GM23338 (cell line): ENCODE results near the gene SLC39A11. TPM values are rescaled to one million over a fixed set of nuclear protein-coding genes. Genes with fewer than 3 reads are reported as not detected.

Source experiments
- ATAC-seq: fragments of 200-7000 bp; cut with Tn5 transposase; 3 replicates; pipeline ENCODE4 v1.9.1; 2020
- DNase-seq: peaks from one replicate; pipeline ENCODE4 v3.0.0-alpha.2; 2015; ENCODE audit warnings: low spot score
- H2AFZ ChIP-seq: fragments of 200-600 bp; sonication (generic); 2 replicates; pipeline ENCODE4 v1.8.0; 2016; ENCODE audit warnings: antibody characterized with exemption, mild to moderate bottlenecking, moderate library complexity
- H3F3A ChIP-seq: fragments of 200-600 bp; sonication (generic); replicated peaks from 2 replicates; pipeline ENCODE4 v1.8.0; 2017; ENCODE audit warnings: antibody characterized with exemption, mixed run types, low read depth
- H3K27ac ChIP-seq: fragments of 200-600 bp; sonication (generic); 2 replicates; pipeline ENCODE4 v1.6.1; 2016; ENCODE audit warnings: low read depth
- H3K27me3 ChIP-seq: fragments of 200-600 bp; sonication (generic); 2 replicates; pipeline ENCODE4 v1.8.0; 2016; ENCODE audit warnings: mild to moderate bottlenecking, mixed run types, moderate library complexity; ENCODE audit not compliant: insufficient read depth
- H3K36me3 ChIP-seq: fragments of 200-600 bp; sonication (generic); 2 replicates; pipeline ENCODE4 v1.8.0; 2016; ENCODE audit warnings: mild to moderate bottlenecking; ENCODE audit not compliant: insufficient read depth
- H3K4me1 ChIP-seq: fragments of 200-600 bp; sonication (generic); 2 replicates; pipeline ENCODE4 v1.8.0; 2016; ENCODE audit warnings: mild to moderate bottlenecking, moderate library complexity; ENCODE audit not compliant: insufficient read depth
- H3K4me2 ChIP-seq: fragments of 200-600 bp; sonication (generic); 2 replicates; pipeline ENCODE4 v1.7.1; 2017; ENCODE audit warnings: mixed run types
- H3K4me3 ChIP-seq: fragments of 200-600 bp; sonication (generic); 2 replicates; pipeline ENCODE4 v1.6.1; 2016; ENCODE audit warnings: mixed run types
- H3K79me2 ChIP-seq: fragments of 200-600 bp; sonication (generic); replicated peaks from 2 replicates; pipeline ENCODE4 v1.8.0; 2017; ENCODE audit warnings: mild to moderate bottlenecking; ENCODE audit not compliant: insufficient read depth
- H3K9me2 ChIP-seq: fragments of 200-600 bp; sonication (generic); 2 replicates; pipeline ENCODE4 v1.8.0; 2017; ENCODE audit not compliant: insufficient read depth
- H4K20me1 ChIP-seq: fragments of 200-600 bp; sonication (generic); replicated peaks from 2 replicates; pipeline ENCODE4 v1.8.0; 2017; ENCODE audit warnings: mild to moderate bottlenecking; ENCODE audit not compliant: insufficient read depth
- H3K27ac Mint-ChIP-seq: 2 replicates; pipeline ENCODE4 v1.8.0; 2020; ENCODE audit warnings: inconsistent platforms, mild to moderate bottlenecking, moderate library complexity, mixed read lengths
- H3K27me3 Mint-ChIP-seq: 3 replicates; pipeline ENCODE4 v1.8.0; 2022; ENCODE audit warnings: low read depth, mild to moderate bottlenecking, moderate library complexity, mixed read lengths, inconsistent platforms; ENCODE audit not compliant: insufficient read depth, poor library complexity
- H3K36me3 Mint-ChIP-seq: 3 replicates; pipeline ENCODE4 v1.8.0; 2021; ENCODE audit warnings: low read depth, mild to moderate bottlenecking, inconsistent platforms, moderate library complexity, mixed read lengths
- H3K4me1 Mint-ChIP-seq: 3 replicates; pipeline ENCODE4 v1.8.0; 2020; ENCODE audit warnings: mild to moderate bottlenecking, inconsistent platforms, mixed read lengths
- H3K4me3 Mint-ChIP-seq: 3 replicates; pipeline ENCODE4 v1.8.0; 2021; ENCODE audit warnings: moderate library complexity, mild to moderate bottlenecking, inconsistent platforms, mixed read lengths
- H3K9me3 Mint-ChIP-seq: 3 replicates; pipeline ENCODE4 v1.8.0; 2020; ENCODE audit warnings: moderate library complexity, mild to moderate bottlenecking, inconsistent platforms, mixed read lengths
- CREB1 ChIP-seq: fragments of 250-450 bp; sonication (Bioruptor Pico); IDR thresholded peaks from 2 replicates; pipeline ENCODE4 v1.5.0; 2020; ENCODE audit warnings: low read depth, mild to moderate bottlenecking, moderate library complexity
- EZH2 ChIP-seq: fragments of 200-600 bp; sonication (generic); IDR thresholded peaks from one replicate; pipeline ENCODE4 v1.8.0; 2017; ENCODE audit warnings: antibody characterized with exemption, mild to moderate bottlenecking, low read depth; ENCODE audit not compliant: unreplicated experiment
- EZH2phosphoT487 ChIP-seq: fragments of 200-600 bp; sonication (generic); IDR thresholded peaks from one replicate; pipeline ENCODE4 v1.8.1; 2018; ENCODE audit warnings: antibody characterized with exemption; ENCODE audit not compliant: unreplicated experiment
- JUNB ChIP-seq: IDR thresholded peaks from one replicate; pipeline ENCODE4 v1.6.1; 2016; ENCODE audit warnings: antibody characterized with exemption; ENCODE audit not compliant: unreplicated experiment
- NANOG ChIP-seq: IDR thresholded peaks from 2 replicates; pipeline ENCODE4 v1.6.1; 2016; ENCODE audit warnings: antibody characterized with exemption, borderline replicate concordance
- POLR2AphosphoS5 ChIP-seq: IDR thresholded peaks from 2 replicates; pipeline ENCODE4 v1.6.1; 2016; ENCODE audit warnings: antibody characterized with exemption, low read depth
- STAT1 ChIP-seq: IDR thresholded peaks from one replicate; pipeline ENCODE4 v1.6.1; 2016; ENCODE audit warnings: antibody characterized with exemption; ENCODE audit not compliant: unreplicated experiment
- ZNF114 ChIP-seq: fragments of 250-450 bp; sonication (Bioruptor Pico); IDR thresholded peaks from 2 replicates; pipeline ENCODE4 v1.5.0; 2020; ENCODE audit warnings: mild to moderate bottlenecking, moderate library complexity
- polyA plus RNA-seq: library from polyadenylated mRNA; unstranded; fragments of >200 nt; fragmentation: Nextera tagmentation; extraction: Ambion mirVana; gene quantifications from 2 replicates; pipeline ENCODE4 v1.2.1, GENCODE V29; 2016
- total RNA-seq: library from RNA; depleted of rRNA; stranded (reverse); fragments of >200 nt; shearing (Covaris generic); gene quantifications from 2 replicates; pipeline ENCODE4 v1.2.3, GENCODE V29; 2014
- TF ChIP-seq, protein P1 (sequence below): IDR thresholded peaks from one replicate; pipeline ENCODE4 v1.6.1; 2018; ENCODE audit warnings: antibody characterized with exemption; ENCODE audit not compliant: unreplicated experiment
- TF ChIP-seq, protein P2 (sequence below), 2 experiments: fragments of 200-600 bp in 1 of 2; sonication (generic) in 1 of 2; conservative IDR thresholded peaks; 2 replicates each; pipeline versions ENCODE4 v1.5.1 to v1.6.1; 2016 to 2017; ENCODE audit warnings: antibody characterized with exemption in 2 of 2, low read depth in 2 of 2, mild to moderate bottlenecking in 2 of 2, moderate library complexity in 1 of 2
- TF ChIP-seq, protein P3 (sequence below): IDR thresholded peaks from 2 replicates; pipeline ENCODE4 v1.6.1; 2016; ENCODE audit warnings: antibody characterized with exemption

The SLC39A11 gene
- total and polyA plus RNA-seq, 2 experiments from 2014 or later = 10.8 to 18.1 TPM

DNA sequence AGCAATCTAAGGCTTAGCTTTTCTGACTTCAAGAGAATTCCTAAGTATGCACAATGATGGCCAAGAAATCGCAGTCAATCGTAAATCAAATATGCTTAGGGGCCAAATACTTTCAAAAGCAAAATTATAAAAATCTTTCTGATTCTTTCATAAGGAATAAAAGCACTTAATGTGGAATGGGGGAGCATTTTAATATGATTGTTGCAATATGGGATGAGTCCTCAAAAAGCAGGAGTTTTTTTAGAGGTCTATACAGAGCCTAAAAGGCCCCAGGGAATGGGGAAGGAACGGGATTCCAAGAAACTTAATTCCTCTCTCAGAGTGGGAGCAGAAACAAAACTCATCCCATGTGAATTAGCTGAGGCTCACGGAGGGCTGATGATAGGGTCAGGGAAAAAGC lies 14.7 kb upstream of the SLC39A11 start (continued):
- TF ChIP-seq, protein P1, sequence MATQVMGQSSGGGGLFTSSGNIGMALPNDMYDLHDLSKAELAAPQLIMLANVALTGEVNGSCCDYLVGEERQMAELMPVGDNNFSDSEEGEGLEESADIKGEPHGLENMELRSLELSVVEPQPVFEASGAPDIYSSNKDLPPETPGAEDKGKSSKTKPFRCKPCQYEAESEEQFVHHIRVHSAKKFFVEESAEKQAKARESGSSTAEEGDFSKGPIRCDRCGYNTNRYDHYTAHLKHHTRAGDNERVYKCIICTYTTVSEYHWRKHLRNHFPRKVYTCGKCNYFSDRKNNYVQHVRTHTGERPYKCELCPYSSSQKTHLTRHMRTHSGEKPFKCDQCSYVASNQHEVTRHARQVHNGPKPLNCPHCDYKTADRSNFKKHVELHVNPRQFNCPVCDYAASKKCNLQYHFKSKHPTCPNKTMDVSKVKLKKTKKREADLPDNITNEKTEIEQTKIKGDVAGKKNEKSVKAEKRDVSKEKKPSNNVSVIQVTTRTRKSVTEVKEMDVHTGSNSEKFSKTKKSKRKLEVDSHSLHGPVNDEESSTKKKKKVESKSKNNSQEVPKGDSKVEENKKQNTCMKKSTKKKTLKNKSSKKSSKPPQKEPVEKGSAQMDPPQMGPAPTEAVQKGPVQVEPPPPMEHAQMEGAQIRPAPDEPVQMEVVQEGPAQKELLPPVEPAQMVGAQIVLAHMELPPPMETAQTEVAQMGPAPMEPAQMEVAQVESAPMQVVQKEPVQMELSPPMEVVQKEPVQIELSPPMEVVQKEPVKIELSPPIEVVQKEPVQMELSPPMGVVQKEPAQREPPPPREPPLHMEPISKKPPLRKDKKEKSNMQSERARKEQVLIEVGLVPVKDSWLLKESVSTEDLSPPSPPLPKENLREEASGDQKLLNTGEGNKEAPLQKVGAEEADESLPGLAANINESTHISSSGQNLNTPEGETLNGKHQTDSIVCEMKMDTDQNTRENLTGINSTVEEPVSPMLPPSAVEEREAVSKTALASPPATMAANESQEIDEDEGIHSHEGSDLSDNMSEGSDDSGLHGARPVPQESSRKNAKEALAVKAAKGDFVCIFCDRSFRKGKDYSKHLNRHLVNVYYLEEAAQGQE = no peak
- TF ChIP-seq NANOG = no peak
- TF ChIP-seq, protein P2, sequence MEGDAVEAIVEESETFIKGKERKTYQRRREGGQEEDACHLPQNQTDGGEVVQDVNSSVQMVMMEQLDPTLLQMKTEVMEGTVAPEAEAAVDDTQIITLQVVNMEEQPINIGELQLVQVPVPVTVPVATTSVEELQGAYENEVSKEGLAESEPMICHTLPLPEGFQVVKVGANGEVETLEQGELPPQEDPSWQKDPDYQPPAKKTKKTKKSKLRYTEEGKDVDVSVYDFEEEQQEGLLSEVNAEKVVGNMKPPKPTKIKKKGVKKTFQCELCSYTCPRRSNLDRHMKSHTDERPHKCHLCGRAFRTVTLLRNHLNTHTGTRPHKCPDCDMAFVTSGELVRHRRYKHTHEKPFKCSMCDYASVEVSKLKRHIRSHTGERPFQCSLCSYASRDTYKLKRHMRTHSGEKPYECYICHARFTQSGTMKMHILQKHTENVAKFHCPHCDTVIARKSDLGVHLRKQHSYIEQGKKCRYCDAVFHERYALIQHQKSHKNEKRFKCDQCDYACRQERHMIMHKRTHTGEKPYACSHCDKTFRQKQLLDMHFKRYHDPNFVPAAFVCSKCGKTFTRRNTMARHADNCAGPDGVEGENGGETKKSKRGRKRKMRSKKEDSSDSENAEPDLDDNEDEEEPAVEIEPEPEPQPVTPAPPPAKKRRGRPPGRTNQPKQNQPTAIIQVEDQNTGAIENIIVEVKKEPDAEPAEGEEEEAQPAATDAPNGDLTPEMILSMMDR (conservative IDR thresholded peaks at IDR 0.05; ENCODE audit: low read depth in 2 of 2) = no peak
- no peak for TF ChIP-seq EZH2phosphoT487

DNA sequence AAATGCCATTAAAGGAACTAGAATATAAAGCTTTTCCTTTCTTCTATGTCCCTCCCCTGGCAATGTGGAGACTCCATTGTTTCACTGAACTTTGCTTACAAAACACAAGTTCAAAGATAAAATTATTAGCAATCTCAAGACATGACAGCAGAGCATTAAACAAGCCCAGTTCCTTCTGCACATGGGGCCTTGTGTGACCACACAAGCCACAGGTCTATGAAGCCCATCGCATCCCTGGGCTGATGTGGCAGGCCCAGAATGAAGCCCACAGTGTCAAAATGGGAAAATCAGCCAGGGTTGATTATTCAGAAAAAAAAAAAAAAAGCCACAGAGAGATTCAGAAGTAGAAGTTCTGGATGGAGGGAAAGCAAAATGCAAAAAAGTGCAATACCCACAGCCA lies 12.9 kb upstream of the SLC39A11 start:
- no peak overlapping the region for H3K4me2 ChIP-seq
- no peak overlapping the region for H3K4me3 ChIP-seq
- peaks cover 7% of the 10 kb centered on the region for H3K27me3 Mint-ChIP-seq
- DNase-seq (no peak), ATAC-seq (no peak)
- no peaks in the 10 kb centered on the region for H3K36me3 Mint-ChIP-seq
- H4K20me1 ChIP-seq = no peaks in the 10 kb centered on the region
- H3K4me1 Mint-ChIP-seq = no peaks in the 10 kb centered on the region; the same call in 2 of the 3 replicates
- no peaks in the 10 kb centered on the region for H3K79me2 ChIP-seq
- no peaks in the 10 kb centered on the region for H3K9me2 ChIP-seq
- no peaks in the 10 kb centered on the region for H3K4me1 ChIP-seq
- H3F3A ChIP-seq = no peaks in the 10 kb centered on the region
- H3K27me3 ChIP-seq = no peaks in the 10 kb centered on the region
- H3K27ac ChIP-seq = no peak overlapping the region
- no peak overlapping the region for H3K4me3 Mint-ChIP-seq
- H3K27ac Mint-ChIP-seq = no peak overlapping the region
- peaks cover 3% of the 10 kb centered on the region; the same call in 1 of the 3 replicates for H3K9me3 Mint-ChIP-seq
- H3K36me3 ChIP-seq = no peaks in the 10 kb centered on the region
- H2AFZ ChIP-seq = no peak overlapping the region
- TF ChIP-seq, protein P2 (conservative IDR thresholded peaks at IDR 0.05; ENCODE audit: low read depth in 2 of 2) = no peak
- TF ChIP-seq POLR2AphosphoS5 = no peak
- TF ChIP-seq CREB1 = no peak
- TF ChIP-seq, protein P3, sequence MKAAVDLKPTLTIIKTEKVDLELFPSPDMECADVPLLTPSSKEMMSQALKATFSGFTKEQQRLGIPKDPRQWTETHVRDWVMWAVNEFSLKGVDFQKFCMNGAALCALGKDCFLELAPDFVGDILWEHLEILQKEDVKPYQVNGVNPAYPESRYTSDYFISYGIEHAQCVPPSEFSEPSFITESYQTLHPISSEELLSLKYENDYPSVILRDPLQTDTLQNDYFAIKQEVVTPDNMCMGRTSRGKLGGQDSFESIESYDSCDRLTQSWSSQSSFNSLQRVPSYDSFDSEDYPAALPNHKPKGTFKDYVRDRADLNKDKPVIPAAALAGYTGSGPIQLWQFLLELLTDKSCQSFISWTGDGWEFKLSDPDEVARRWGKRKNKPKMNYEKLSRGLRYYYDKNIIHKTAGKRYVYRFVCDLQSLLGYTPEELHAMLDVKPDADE = no peak
- TF ChIP-seq STAT1 = no peak
- no peak for TF ChIP-seq EZH2phosphoT487
- no peak for TF ChIP-seq EZH2
- no peak for TF ChIP-seq JUNB
- no peak for TF ChIP-seq ZNF114 (CRISPR knock-in tag)
